GM12878 (cell line): ENCODE measurements around the gene RCAN1. TPM values are rescaled to one million over a fixed set of nuclear protein-coding genes. Genes with fewer than 3 reads are reported as not detected.

Experiments used
- ATAC-seq: fragments of 200-7000 bp; cut with Tn5 transposase; 3 replicates; pipeline ENCODE4 v1.9.1; 2020; ENCODE audit warnings: mild to moderate bottlenecking, moderate library complexity
- BruUV-seq: library from RNA; stranded (reverse); fragments of 400-500 nt; replicated peaks from 2 replicates; lab custom pipeline; 2021; lab: Mats Ljungman, UMichigan
- CTCF ChIA-PET: fragments of 300-600 bp; sonication (Branson Sonifier 250); formaldehyde crosslinking; extraction: SDS; loops from one replicate; lab custom pipeline; 2021; ENCODE audit warnings: inconsistent platforms; lab: Yijun Ruan, JAX
- POLR2A ChIA-PET: fragments of 350-600 bp; formaldehyde crosslinking; extraction: SDS; loops from one replicate; lab custom pipeline; 2021; ENCODE audit warnings: inconsistent platforms; lab: Charles Lee
- RAD21 ChIA-PET: fragments of 300-600 bp; sonication (Branson Sonifier 250); formaldehyde crosslinking; loops from one replicate; lab custom pipeline; 2023; ENCODE audit warnings: antibody characterized with exemption; ENCODE audit not compliant: unreplicated experiment; lab: Charles Lee
- SMC1A ChIA-PET: fragments of 300-600 bp; sonication (Branson Sonifier 250); formaldehyde crosslinking; loops from one replicate; lab custom pipeline; 2023; ENCODE audit not compliant: unreplicated experiment, uncharacterized antibody; lab: Charles Lee
- DNase-seq: peaks from one replicate; pipeline ENCODE4 v3.0.0-alpha.2; 2011; ENCODE audit warnings: low read depth, low spot score
- FAIRE-seq: peaks from 3 replicates; lab custom pipeline; 2011; peaks lifted over from hg19 to GRCh38; lab: Jason Lieb, UNC
- H2AFZ ChIP-seq: 2 replicates; pipeline ENCODE4 v1.6.0; 2011; ENCODE audit warnings: low read depth, low read length, control low read depth; ENCODE audit not compliant: control insufficient read depth
- H3K27ac ChIP-seq: 2 replicates; pipeline ENCODE4 v1.5.1; 2011; ENCODE audit warnings: control low read depth; ENCODE audit not compliant: control insufficient read depth, insufficient read depth
- H3K27me3 ChIP-seq, 2 experiments: replicated peaks in 1 of 2; 2 replicates each; pipeline versions ENCODE4 v1.6.0 to v1.6.1; 2011; ENCODE audit warnings: low read length in 1 of 2; ENCODE audit not compliant: control insufficient read depth in 2 of 2, insufficient read depth in 2 of 2
- H3K36me3 ChIP-seq, 2 experiments: 2 replicates each; pipeline ENCODE4 v1.5.1; 2011; ENCODE audit warnings: low read length in 1 of 2; ENCODE audit not compliant: control insufficient read depth in 2 of 2, insufficient read depth in 2 of 2
- H3K4me1 ChIP-seq: 2 replicates; pipeline ENCODE4 v1.6.1; 2011; ENCODE audit warnings: mild to moderate bottlenecking, low read length, moderate library complexity, mixed read lengths; ENCODE audit not compliant: control insufficient read depth, insufficient read depth
- H3K4me2 ChIP-seq: 2 replicates; pipeline ENCODE4 v1.6.0; 2011; ENCODE audit warnings: control low read depth; ENCODE audit not compliant: control insufficient read depth, insufficient read depth
- H3K4me3 ChIP-seq: fragments of 200-600 bp; sonication (generic); 2 replicates; pipeline ENCODE4 v1.5.1; 2016
- H3K79me2 ChIP-seq: 2 replicates; pipeline ENCODE4 v1.6.0; 2011; ENCODE audit warnings: low read length; ENCODE audit not compliant: control insufficient read depth, insufficient read depth
- H3K9ac ChIP-seq: 2 replicates; pipeline ENCODE4 v1.8.0; 2011; ENCODE audit warnings: low read length, control low read depth, mixed read lengths; ENCODE audit not compliant: control insufficient read depth, insufficient read depth
- H3K9me3 ChIP-seq: replicated peaks from 3 replicates; pipeline ENCODE4 v1.5.1; 2011; ENCODE audit warnings: mild to moderate bottlenecking, low read length; ENCODE audit not compliant: control insufficient read depth, insufficient read depth
- H4K20me1 ChIP-seq: 2 replicates; pipeline ENCODE4 v1.6.0; 2011; ENCODE audit not compliant: control insufficient read depth, insufficient read depth
- BACH1 ChIP-seq: fragments of 450-650 bp; IDR thresholded peaks from 2 replicates; pipeline ENCODE4 v1.6.1; 2017; ENCODE audit warnings: mild to moderate bottlenecking, borderline replicate concordance
- CHD1 ChIP-seq: IDR thresholded peaks from 2 replicates; pipeline ENCODE4 v1.6.1; 2012; ENCODE audit warnings: low read depth, low read length, improper control_type of control experiment
- CUX1 ChIP-seq: IDR thresholded peaks from 2 replicates; pipeline ENCODE4 v1.6.1; 2012; ENCODE audit warnings: improper control_type of control experiment, low read depth, low read length; ENCODE audit not compliant: insufficient replicate concordance
- ETV6 ChIP-seq, 2 experiments: fragments of 450-650 bp in 1 of 2; IDR thresholded peaks in 1 of 2; conservative IDR thresholded peaks in 1 of 2; 2 replicates each; pipeline ENCODE4 v1.6.1; 2014; ENCODE audit warnings: antibody characterized with exemption in 1 of 2, borderline replicate concordance in 1 of 2, low read depth in 1 of 2, mild to moderate bottlenecking in 1 of 2, moderate library complexity in 1 of 2
- FOXM1 ChIP-seq: IDR thresholded peaks from 2 replicates; pipeline ENCODE4 v1.6.1; 2012; ENCODE audit warnings: low read depth, mild to moderate bottlenecking, inconsistent platforms, low read length, moderate library complexity
- JUNB ChIP-seq: IDR thresholded peaks from 2 replicates; pipeline ENCODE4 v1.6.1; 2016; ENCODE audit warnings: antibody characterized with exemption, mild to moderate bottlenecking
- NFXL1 ChIP-seq: fragments of 450-650 bp; IDR thresholded peaks from 2 replicates; pipeline ENCODE4 v1.6.1; 2017; ENCODE audit warnings: antibody characterized with exemption, mild to moderate bottlenecking, borderline replicate concordance
- PAX8 ChIP-seq: fragments of 450-650 bp; IDR thresholded peaks from 2 replicates; pipeline ENCODE4 v1.6.1; 2017; ENCODE audit warnings: mild to moderate bottlenecking, moderate library complexity
- RFX5 ChIP-seq: IDR thresholded peaks from 2 replicates; pipeline ENCODE4 v1.6.1; 2011; ENCODE audit warnings: low read depth, low read length, improper control_type of control experiment
- SIX5 ChIP-seq: IDR thresholded peaks from 2 replicates; pipeline ENCODE4 v1.6.1; 2011; ENCODE audit warnings: mild to moderate bottlenecking, low read depth, low read length, moderate library complexity; ENCODE audit not compliant: severe bottlenecking
- SREBF1 ChIP-seq: IDR thresholded peaks from 2 replicates; pipeline ENCODE4 v1.6.1; 2012; ENCODE audit warnings: mild to moderate bottlenecking, low read length
- ZNF274 ChIP-seq: IDR thresholded peaks from one replicate; pipeline ENCODE4 v1.8.0; 2011; ENCODE audit not compliant: insufficient read length, insufficient read depth
- WGBS: methylation state at CpG from one replicate; pipeline ENCODE4 v1.1.6; 2016; ENCODE audit warnings: low lambda C conversion rate; ENCODE audit not compliant: insufficient replicate concordance, insufficient coverage; ENCODE audit errors: missing lambda C conversion rate; 5-methylcytosine and 5-hydroxymethylcytosine counted together
- in situ Hi-C: fragments of 300-500 bp; cut with MboI; formaldehyde crosslinking; loops from 9 replicates; pipeline ENCODE4 v1.14.3; 2018; ENCODE audit warnings: mixed read lengths
- intact Hi-C: fragments of 100-400 bp; cut with micrococcal nuclease; formaldehyde crosslinking; loops from one replicate; pipeline ENCODE4 v1.14.2; 2022; ENCODE audit not compliant: unreplicated experiment
- polyA plus RNA-seq, 11 experiments: library from polyadenylated mRNA; depleted of rRNA in 4 of 11; unstranded in 6 of 11; stranded (reverse) in 5 of 11; fragments of >200 nt; fragmentation: Nextera tagmentation in 4 of 11; fragmentation: Illumina TruSeq in 1 of 11; extraction: Ambion mirVana in 4 of 11; extraction: Trizol in 1 of 11; gene quantifications; 1 replicate in 1 of 11; 2 replicates in 10 of 11; pipeline versions ENCODE4 v1.2.1 to v1.2.3, GENCODE V29; 2011 to 2016; ENCODE audit warnings: inconsistent platforms in 2 of 11, missing spikeins in 2 of 11, low read depth in 1 of 11
- total RNA-seq, 4 experiments: library from RNA; depleted of rRNA in 3 of 4; stranded (reverse); fragments of >200 nt in 3 of 4; fragmentation: Illumina TruSeq in 1 of 4; extraction: Trizol in 1 of 4; gene quantifications; 2 replicates each; pipeline versions ENCODE4 v1.2.1 to v1.2.3, GENCODE V29; 2013 to 2021

Gene RCAN1
- total and polyA plus RNA-seq, 10 of the 15 experiments (the other 5 are each of a cell fraction or from before 2014, with no cell fraction given), result 2.8 to 12.9 (median 10.5) TPM

- intact Hi-C loops (no loop called here), in situ Hi-C loops (no loop called here)
- SMC1A ChIA-PET, result interaction anchor here (1.4 kb wide), 1 partner anchor 16 kb away, joined by 4 read pairs; no protein-coding TSS in a partner anchor
- POLR2A ChIA-PET, result interaction anchor here (0.5 kb wide), 1 partner anchor 15 kb away, joined by 8 read pairs; no protein-coding TSS in a partner anchor
- no peak overlapping the region for H2AFZ ChIP-seq
- no peaks in the 10 kb centered on the region for H3K27me3 ChIP-seq
- DNase-seq (no peak), ATAC-seq (no peak), FAIRE-seq (no peak)
- RAD21 ChIA-PET, result no interaction called here
- H3K4me1 ChIP-seq, result no peaks in the 10 kb centered on the region; the same call in 1 of the 2 replicates
- no peak overlapping the region for H3K4me3 ChIP-seq
- H4K20me1 ChIP-seq, result no peaks in the 10 kb centered on the region
- TF ChIP-seq JUNB (no peak), SREBF1 (no peak)
- no peak overlapping the region for H3K27ac ChIP-seq
- H3K79me2 ChIP-seq, result no peaks in the 10 kb centered on the region
- 9% methylated on average over 1 of the region's 1 CpG for WGBS
- no peaks in the 10 kb centered on the region for H3K36me3 ChIP-seq
- H3K4me2 ChIP-seq, result no peak overlapping the region
- CTCF ChIA-PET, result interaction anchor here (1.1 kb wide), 1 partner anchor 19 kb away, joined by 3 read pairs; no protein-coding TSS in a partner anchor
- no peak overlapping the region for H3K9ac ChIP-seq
- H3K9me3 ChIP-seq, result no peaks in the 10 kb centered on the region; the same call in 1 of the 3 replicates
- no TSS peak for BruUV-seq
Observed at GRCh38 chr21:34650861-34651431, 36.0 kb upstream of the RCAN1 start.

GRCh38 chr21:34649400-34649799 is 34.5 kb upstream of the RCAN1 start:
- WGBS, result 44% methylated on average over 3 of the region's 3 CpGs
- CTCF ChIA-PET, result interaction anchor here (1.2 to 2.8 kb wide), 3 partner anchors 10 to 44 kb away, joined by 4 to 11 read pairs (median 4); no protein-coding TSS in a partner anchor
- TF ChIP-seq ZNF274 (no peak), CHD1 (no peak), CUX1 (no peak), FOXM1 (no peak), SIX5 (no peak), BACH1 (no peak), RFX5 (no peak), PAX8 (no peak), ETV6 (conservative IDR thresholded peaks at IDR 0.05 in 1 of 2, IDR thresholded peaks at IDR 0.05 in 1 of 2; ENCODE audit: borderline replicate concordance in 1 of 2, low read depth in 1 of 2) (no peak), NFXL1 (no peak)

More at GRCh38 chr21:34649400-34649799, 34.5 kb upstream of the RCAN1 start:
- BruUV-seq, result no TSS peak
- H3K79me2 ChIP-seq, result no peaks in the 10 kb centered on the region
- ATAC-seq, result no peak
- H3K4me3 ChIP-seq, result no peak overlapping the region
- H3K27me3 ChIP-seq, result no peaks in the 10 kb centered on the region
- SMC1A ChIA-PET, result interaction anchor here (1.7 kb wide), 1 partner anchor 10 kb away, joined by 8 read pairs; no protein-coding TSS in a partner anchor
- POLR2A ChIA-PET, result interaction anchor here (1.0 kb wide), 1 partner anchor 10 kb away, joined by 3 read pairs; no protein-coding TSS in a partner anchor
- in situ Hi-C loops, result no loop called here
- RAD21 ChIA-PET, result interaction anchor here (0.5 to 1.4 kb wide), 2 partner anchors 19 to 25 kb away, joined by 3 read pairs; no protein-coding TSS in a partner anchor
- intact Hi-C loops, result no loop called here
- no peak for DNase-seq
- no peak overlapping the region for H3K27ac ChIP-seq
- no peaks in the 10 kb centered on the region; the same call in 1 of the 3 replicates for H3K9me3 ChIP-seq
- no peaks in the 10 kb centered on the region for H4K20me1 ChIP-seq
- no peak for FAIRE-seq
- no peaks in the 10 kb centered on the region; the same call in 1 of the 2 replicates for H3K4me1 ChIP-seq
- H3K9ac ChIP-seq, result no peak overlapping the region
- H2AFZ ChIP-seq, result no peak overlapping the region
- H3K36me3 ChIP-seq, result no peaks in the 10 kb centered on the region
- no peak overlapping the region for H3K4me2 ChIP-seq
